ENCODE measurements around the gene ALB.

DNA sequence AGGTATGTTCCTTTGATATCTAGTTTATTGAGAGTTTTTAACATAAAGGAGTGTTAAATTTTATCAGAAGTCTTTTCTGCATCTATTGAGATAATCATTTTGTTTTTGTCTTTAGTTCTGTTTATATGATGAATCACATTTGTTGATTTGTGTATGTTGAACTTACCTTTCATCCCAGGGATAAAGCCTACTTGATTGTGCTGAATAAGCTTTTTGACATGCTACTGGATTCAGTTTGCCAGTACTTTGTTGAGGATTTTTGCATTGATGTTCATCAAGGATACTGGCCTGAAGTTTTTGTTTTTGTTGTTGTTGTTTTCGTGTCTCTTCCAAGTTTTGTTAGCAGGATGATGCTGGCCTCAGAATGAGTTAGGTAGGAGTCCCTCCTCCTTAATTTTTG lies 66.6 kb downstream of the ALB start:
- TF ChIP-seq EZH2 (IDR thresholded peaks at IDR 0.05; ENCODE audit: insufficient read depth, poor library complexity, severe bottlenecking) = no peak
- no peak for TF ChIP-seq EZH2phosphoT487 (IDR thresholded peaks at IDR 0.05; ENCODE audit: insufficient read depth, low read depth)
